ENCODE measurements around the gene PARVB.

PARVB gene

DNA sequence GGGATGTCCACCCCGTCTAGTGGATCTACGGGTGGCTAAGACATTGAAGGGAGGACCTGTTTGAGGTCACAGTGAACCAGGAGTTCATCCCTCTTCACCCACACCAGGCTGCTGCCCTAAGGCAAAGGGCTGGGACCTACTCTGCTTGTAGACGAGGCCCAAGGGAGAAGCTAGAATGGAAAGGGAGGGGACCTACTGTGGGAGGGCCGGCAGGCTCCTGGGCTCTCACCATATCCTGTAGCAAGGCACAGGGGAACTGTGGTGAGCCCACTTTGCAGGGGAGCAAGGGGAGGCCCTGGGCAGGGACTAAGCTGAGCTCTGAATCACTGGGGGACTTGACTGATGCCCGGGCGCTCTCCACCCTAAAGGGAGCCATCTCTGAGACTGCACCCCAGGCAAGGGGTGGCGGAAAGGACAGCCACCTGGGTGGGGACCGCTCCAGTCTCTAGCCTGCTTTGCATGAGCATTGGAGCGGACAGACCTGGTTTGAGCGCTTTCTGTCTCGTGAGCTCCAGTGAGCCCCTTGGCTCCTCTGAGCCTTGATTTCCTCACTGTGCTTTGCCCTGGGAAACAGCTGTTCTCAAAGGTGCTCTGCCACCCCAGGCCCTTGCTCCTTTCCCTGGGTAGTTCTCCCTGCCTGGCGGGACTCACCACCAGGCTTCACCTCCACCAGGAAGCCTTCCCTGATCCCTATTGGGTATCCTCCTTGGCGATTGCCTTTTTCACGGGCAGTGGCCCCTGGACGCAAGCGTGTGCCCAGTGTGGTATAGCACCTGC, 180.8 kb downstream of the PARVB start:
- peaks cover 34% of the 10 kb centered on the region for H3K36me3 Mint-ChIP-seq (ENCODE audit: low read depth)
- no peak overlapping the region for H3K4me3 Mint-ChIP-seq
- H3K9me3 Mint-ChIP-seq, result peaks cover 9% of the 10 kb centered on the region
- no peak for DNase-seq (ENCODE audit: low spot score)
- no peaks in the 10 kb centered on the region for H3K27me3 Mint-ChIP-seq (ENCODE audit: low read depth)
- H3K27ac Mint-ChIP-seq, result no peak overlapping the region
- H3K4me1 Mint-ChIP-seq (ENCODE audit: low read depth), result peaks cover 17% of the 10 kb centered on the region

DNA sequence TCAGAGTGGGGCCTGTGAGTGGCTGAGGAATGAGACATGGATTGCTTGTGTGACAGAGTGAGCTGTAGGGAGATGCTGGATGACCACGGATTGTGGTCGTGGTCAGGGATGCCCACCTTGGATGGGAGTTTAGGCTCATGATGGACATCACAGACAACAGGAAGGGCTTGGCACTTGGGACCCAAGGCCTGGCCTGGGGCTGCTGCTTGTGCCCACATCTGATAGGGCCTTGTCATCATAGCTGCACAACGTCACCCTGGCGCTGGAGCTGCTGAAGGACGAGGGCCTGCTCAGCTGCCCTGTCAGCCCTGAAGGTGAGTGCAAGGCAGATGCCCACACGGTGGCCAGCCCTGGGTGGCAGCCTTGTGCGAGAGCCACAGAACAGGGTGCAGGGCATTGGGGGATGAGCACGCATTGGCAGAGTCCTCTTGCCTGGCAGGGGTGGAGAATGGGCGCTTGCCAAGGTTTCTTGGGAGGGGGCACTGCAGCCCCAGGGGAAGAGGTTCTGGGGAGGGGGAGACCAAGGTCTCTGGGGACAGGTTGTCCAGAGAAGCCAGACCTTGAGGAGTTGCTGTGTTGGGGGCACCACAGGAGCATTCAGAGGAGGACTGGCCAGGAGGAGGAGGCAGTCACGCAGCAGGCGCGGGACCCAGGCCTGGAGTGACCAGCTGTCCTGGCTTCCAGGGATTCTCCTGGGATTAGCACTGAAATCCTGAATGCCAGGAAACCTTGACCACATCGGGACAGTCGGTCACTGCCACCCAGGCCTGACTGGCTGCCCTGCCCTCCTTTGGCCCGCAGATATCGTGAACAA, 181.6 kb downstream of the PARVB start:
- H3K36me3 Mint-ChIP-seq (ENCODE audit: low read depth), result peaks cover 35% of the 10 kb centered on the region
- H3K9me3 Mint-ChIP-seq, result peaks cover 9% of the 10 kb centered on the region
- no peak overlapping the region for H3K27ac Mint-ChIP-seq
- H3K4me1 Mint-ChIP-seq (ENCODE audit: low read depth), result peaks cover 13% of the 10 kb centered on the region
- no peak overlapping the region for H3K4me3 Mint-ChIP-seq
- DNase-seq (ENCODE audit: low spot score), result no peak
- no peaks in the 10 kb centered on the region for H3K27me3 Mint-ChIP-seq (ENCODE audit: low read depth)

DNA sequence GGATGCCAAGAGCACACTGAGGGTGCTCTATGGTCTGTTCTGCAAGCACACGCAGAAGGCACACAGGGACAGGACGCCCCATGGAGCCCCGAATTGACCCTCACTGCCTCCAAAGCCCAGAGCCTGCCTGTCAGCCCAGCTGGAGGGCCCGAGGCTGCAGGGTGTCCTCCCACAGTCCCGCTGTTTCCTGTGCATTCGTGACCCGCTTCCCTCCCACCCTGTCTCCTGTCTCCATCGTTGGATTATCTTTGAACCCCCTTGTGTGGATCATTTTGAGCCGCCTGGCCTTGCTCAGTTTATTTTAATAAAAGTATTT, 182.2 kb downstream of the PARVB start:
- peaks cover 9% of the 10 kb centered on the region for H3K9me3 Mint-ChIP-seq
- H3K27ac Mint-ChIP-seq, result no peak overlapping the region
- peaks cover 36% of the 10 kb centered on the region for H3K36me3 Mint-ChIP-seq (ENCODE audit: low read depth)
- H3K27me3 Mint-ChIP-seq (ENCODE audit: low read depth), result no peaks in the 10 kb centered on the region
- no peak for DNase-seq (ENCODE audit: low spot score)
- no peak overlapping the region for H3K4me3 Mint-ChIP-seq
- peaks cover 9% of the 10 kb centered on the region for H3K4me1 Mint-ChIP-seq (ENCODE audit: low read depth)

DNA sequence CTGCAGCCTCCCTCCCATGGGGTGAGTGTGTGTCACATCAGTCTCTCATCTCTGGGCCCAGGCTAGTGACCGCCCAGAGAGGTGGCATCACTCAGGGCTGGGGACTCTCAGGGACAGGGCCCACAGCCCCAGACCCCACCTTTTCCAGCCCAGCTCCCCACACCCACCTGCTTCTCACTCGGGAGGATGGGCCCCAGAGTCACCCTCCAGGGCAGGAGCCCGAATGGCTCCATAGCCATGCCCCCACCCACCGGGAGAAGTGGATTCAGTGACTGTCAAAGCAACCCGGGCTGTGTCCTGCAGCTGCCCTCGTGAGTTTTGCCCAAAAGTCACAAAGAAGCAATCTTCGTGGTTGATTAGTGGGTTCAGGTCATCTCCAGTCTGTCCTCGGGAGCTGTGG, 182.6 kb downstream of the PARVB start:
- H3K27ac Mint-ChIP-seq, result no peak overlapping the region
- H3K9me3 Mint-ChIP-seq, result peaks cover 9% of the 10 kb centered on the region
- H3K27me3 Mint-ChIP-seq (ENCODE audit: low read depth), result no peaks in the 10 kb centered on the region
- peaks cover 9% of the 10 kb centered on the region for H3K4me1 Mint-ChIP-seq (ENCODE audit: low read depth)
- DNase-seq (ENCODE audit: low spot score), result no peak
- H3K36me3 Mint-ChIP-seq (ENCODE audit: low read depth), result peaks cover 37% of the 10 kb centered on the region
- no peak overlapping the region for H3K4me3 Mint-ChIP-seq

DNA sequence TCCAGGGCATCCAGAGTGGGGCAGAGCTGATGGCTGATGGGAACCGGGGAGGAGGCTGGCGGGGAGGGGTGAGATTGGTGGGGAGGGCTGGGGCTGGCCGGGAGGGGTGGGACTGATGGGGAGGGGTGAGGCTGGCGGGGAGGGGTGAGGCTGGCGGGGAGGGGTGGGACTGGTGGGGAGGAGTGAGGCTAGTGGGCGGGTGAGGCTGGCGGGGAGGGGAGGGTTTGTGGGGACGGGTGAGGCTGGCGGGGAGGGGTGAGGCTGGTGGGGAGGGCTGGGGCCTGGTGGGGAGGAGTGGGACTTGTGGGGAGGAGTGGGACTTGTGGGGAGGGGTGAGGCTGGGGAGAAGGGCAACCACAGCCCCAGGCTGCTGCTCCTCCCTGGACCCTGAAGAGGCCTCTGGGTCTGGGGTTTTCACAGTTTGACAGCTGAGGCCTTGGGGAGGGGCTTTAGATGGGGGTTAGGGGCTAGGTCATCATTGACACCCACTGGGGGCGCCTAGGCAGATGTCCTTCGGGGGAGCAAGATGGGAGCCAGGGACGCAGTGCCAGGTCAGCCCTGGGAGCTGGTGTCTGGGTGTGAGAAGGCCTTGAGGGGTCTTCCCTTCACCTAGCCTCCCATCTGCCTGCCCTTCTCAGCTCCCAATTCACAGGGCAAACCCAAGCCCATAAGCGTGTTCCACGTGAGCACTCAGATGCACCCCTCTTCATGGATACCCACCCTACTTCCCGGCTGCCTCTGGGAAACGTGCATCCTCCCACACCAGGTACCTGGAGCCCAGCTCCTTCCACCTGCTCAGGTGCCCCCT, 183.3 kb downstream of the PARVB start:
- Mint-ChIP-seq H3K27ac (no peak overlapping the region), H3K36me3 (ENCODE audit: low read depth) (peaks cover 32% of the 10 kb centered on the region)
- no peak for DNase-seq (ENCODE audit: low spot score)

DNA sequence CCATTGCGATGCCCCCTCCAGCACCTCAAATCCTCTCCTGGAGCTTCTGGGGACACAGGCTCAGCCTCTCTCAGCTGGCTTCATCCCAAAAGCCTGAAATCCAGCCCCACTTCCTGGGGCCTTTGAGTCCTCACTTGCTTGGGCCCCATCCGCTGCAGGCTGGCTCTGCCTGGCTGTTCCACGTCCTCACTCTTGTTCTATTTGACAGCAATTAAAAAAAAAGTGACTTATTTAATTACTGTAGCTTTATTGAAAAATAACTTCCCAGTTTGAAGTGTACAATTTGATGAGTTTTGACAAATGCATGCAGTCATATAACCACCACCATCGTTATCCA, 183.8 kb downstream of the PARVB start:
- DNase-seq (ENCODE audit: low spot score), result no peak
- Mint-ChIP-seq H3K9me3 (peaks cover 9% of the 10 kb centered on the region), H3K27ac (no peak overlapping the region), H3K27me3 (ENCODE audit: low read depth) (no peaks in the 10 kb centered on the region), H3K36me3 (ENCODE audit: low read depth) (peaks cover 28% of the 10 kb centered on the region), H3K4me3 (no peak overlapping the region), H3K4me1 (ENCODE audit: low read depth) (peaks cover 9% of the 10 kb centered on the region)

More for the DNA sequence above, 183.3 kb downstream of the PARVB start:
- Mint-ChIP-seq H3K27me3 (ENCODE audit: low read depth) (no peaks in the 10 kb centered on the region), H3K4me1 (ENCODE audit: low read depth) (peaks cover 9% of the 10 kb centered on the region), H3K4me3 (no peak overlapping the region), H3K9me3 (peaks cover 9% of the 10 kb centered on the region)

DNA sequence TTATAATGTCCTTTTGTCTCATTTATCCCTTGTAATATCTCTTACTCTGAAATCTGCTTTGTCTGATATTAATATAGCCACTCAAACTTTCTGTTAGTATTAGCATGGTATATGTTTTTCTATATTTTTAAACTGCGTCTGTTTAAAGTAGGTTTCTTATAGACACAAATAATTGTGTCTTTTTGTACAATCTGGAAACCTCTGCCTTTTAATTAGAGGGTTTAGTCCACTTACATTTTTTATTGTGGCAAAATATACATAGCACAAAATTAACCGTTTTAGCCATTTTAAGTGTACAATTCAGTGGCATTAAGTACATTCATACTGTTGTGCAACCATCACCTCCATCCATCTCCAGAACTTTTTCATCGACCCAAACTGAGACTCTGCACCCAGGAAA, 185.2 kb downstream of the PARVB start:
- Mint-ChIP-seq H3K4me3 (no peak overlapping the region), H3K27ac (no peak overlapping the region), H3K9me3 (peaks cover 9% of the 10 kb centered on the region), H3K27me3 (ENCODE audit: low read depth) (no peaks in the 10 kb centered on the region), H3K4me1 (ENCODE audit: low read depth) (peaks cover 9% of the 10 kb centered on the region), H3K36me3 (ENCODE audit: low read depth) (peaks cover 21% of the 10 kb centered on the region)
- DNase-seq (ENCODE audit: low spot score), result no peak

DNA sequence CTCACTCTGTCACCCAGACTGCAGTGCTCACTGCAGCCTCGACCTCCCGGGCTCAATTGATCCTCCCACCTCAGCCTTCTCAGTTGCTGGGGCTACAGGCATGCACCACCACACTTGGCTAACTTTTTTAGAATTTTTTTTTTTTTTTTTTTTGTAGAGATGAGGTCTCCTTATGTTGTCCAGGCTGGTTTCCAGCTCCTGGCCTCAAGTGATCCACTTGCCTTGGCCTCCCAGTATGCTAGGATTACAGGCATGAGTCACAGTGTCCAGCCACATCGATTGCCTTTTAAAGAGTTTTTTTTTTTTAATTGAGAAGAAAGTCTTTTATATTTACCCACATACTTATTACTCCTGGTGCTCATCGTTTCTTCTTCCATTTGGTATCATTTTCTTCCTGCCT, 186.6 kb downstream of the PARVB start:
- Mint-ChIP-seq H3K9me3 (peaks cover 9% of the 10 kb centered on the region), H3K4me1 (ENCODE audit: low read depth) (peaks cover 9% of the 10 kb centered on the region), H3K36me3 (ENCODE audit: low read depth) (peaks cover 16% of the 10 kb centered on the region), H3K4me3 (no peak overlapping the region), H3K27ac (no peak overlapping the region), H3K27me3 (ENCODE audit: low read depth) (no peaks in the 10 kb centered on the region)
- DNase-seq (ENCODE audit: low spot score), result no peak

DNA sequence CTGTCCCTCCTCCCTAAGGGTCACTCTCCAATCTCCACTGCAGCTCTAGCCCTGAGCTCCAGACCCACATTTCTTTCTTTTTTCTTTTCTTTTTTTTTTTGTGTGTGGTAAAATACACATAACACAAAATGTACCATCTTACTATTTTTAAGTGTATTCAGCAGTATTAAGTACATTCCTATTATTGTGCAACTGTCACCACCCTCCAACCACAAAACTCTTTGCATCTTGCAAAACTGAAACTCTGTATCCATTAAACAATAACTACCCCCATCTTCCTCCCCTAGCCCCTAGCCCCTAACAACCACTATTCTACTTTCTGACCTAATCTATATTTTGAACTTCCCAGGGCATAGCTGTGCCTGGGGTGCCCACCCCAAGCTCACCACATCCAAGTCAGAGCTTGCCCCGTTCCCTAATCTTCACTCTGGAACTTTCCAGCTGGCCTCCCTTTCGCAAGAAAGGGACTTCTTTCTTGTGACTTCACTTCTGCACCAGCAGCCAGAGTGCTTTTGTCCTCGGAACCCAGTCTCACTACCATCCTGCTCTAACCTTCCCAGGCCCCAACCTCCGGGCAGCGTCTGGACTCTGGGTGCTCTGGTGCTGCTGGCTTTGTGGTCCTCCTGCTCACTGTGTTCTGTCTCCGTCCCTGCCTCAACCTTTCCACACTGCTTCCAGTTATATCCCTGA, 187.3 kb downstream of the PARVB start:
- no peak for DNase-seq (ENCODE audit: low spot score)
- Mint-ChIP-seq H3K9me3 (peaks cover 12% of the 10 kb centered on the region), H3K4me3 (no peak overlapping the region), H3K27ac (no peak overlapping the region), H3K27me3 (ENCODE audit: low read depth) (no peaks in the 10 kb centered on the region), H3K36me3 (ENCODE audit: low read depth) (peaks cover 16% of the 10 kb centered on the region), H3K4me1 (ENCODE audit: low read depth) (peaks cover 9% of the 10 kb centered on the region)

DNA sequence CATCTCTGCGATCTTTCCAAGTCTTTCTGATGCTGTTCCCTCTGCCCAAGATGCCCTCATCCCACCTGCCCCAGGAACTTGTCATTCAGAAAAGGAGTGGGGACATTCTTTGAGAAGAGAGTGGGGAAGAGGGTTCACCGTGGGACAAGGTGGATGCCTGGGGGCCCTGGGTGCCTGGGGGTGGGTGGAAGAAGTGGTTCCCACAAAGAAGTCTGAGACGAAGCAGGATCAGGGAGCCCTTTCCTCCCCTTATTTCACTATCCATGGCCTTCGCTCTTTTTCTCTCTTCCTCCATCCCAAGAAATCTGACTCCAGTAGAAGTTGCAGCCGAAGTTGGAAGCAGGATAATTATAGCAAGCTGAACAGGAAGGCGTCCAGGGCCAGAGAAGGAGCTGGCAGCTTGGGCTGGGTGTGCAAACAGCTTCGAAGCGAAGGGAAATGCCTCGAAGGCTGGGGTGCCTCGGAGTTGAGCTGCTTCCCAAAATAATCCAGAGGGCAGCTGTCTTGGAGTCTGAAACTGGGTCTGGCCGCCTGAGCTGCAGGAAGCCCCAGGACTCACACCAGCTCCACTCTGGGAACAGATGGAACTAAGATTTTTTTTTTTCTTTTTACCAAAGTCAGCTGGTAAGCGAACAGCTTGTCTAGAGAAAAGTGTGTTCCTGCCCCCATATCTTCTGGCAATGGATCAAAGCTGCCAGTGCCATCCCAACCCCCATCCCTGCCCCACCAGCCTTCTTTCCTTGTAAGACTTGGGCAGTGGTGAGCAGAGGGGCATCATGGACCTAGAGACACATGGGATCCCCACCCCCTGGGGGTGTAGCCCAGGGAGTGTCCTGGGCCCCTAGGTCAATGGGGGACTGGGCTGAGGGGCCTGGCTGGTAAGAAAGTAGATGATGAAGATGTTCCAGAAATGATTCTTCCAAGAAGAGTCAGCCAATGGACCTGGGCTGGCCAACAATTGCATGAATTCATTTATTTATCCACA, 188.1 kb downstream of the PARVB start:
- peaks cover 9% of the 10 kb centered on the region for H3K4me1 Mint-ChIP-seq (ENCODE audit: low read depth)
- H3K36me3 Mint-ChIP-seq (ENCODE audit: low read depth), result peaks cover 16% of the 10 kb centered on the region
- no peak overlapping the region for H3K4me3 Mint-ChIP-seq
- no peaks in the 10 kb centered on the region for H3K27me3 Mint-ChIP-seq (ENCODE audit: low read depth)
- H3K27ac Mint-ChIP-seq, result no peak overlapping the region
- H3K9me3 Mint-ChIP-seq, result peaks cover 12% of the 10 kb centered on the region
- DNase-seq (ENCODE audit: low spot score), result no peak

DNA sequence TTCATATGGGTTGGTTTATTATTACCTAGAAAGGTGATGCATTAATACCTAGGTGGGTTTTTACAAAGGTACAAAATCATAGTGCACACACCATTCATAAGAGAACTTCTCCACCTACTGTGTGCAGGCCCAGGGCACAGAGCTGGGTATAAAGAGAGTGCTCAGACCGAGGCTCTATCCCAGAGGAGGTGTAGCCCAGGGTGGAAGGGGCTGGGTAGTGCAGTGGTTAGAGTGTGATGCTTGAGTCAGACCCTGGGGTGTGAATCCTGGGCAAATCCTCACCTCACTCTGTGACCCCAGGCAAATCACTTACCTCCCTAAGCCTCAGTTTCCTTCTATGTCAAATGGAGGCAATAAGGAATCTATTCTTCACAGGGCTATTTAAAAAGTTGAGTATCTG, 188.8 kb downstream of the PARVB start:
- Mint-ChIP-seq H3K9me3 (peaks cover 12% of the 10 kb centered on the region), H3K27ac (no peak overlapping the region), H3K4me1 (ENCODE audit: low read depth) (peaks cover 9% of the 10 kb centered on the region), H3K4me3 (no peak overlapping the region), H3K27me3 (ENCODE audit: low read depth) (no peaks in the 10 kb centered on the region), H3K36me3 (ENCODE audit: low read depth) (peaks cover 16% of the 10 kb centered on the region)
- DNase-seq (ENCODE audit: low spot score), result no peak

DNA sequence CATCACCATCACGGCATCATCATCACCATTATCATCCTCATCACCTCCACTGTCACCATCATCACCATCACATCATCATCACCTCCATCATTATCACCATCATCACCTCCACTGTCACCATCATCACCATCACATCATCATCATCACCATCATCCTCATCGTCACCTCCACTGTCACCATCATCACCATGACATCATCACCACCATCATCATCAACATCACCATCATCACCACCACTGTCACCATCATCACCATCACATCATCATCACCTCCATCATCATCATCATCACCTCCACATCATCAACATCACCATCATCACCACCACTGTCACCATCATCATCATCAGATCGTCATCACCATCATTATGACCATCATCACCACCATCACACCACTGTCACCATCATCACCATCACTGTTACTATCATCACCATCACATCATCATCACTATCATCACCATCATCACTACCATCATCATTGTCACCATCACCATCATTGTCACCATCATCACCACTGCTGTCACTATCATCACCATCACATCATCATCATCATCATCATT, 189.5 kb downstream of the PARVB start:
- Mint-ChIP-seq H3K4me1 (ENCODE audit: low read depth) (peaks cover 9% of the 10 kb centered on the region), H3K27me3 (ENCODE audit: low read depth) (no peaks in the 10 kb centered on the region), H3K9me3 (peaks cover 12% of the 10 kb centered on the region), H3K4me3 (no peak overlapping the region), H3K27ac (no peak overlapping the region), H3K36me3 (ENCODE audit: low read depth) (peaks cover 16% of the 10 kb centered on the region)
- DNase-seq (ENCODE audit: low spot score), result no peak
